NCI-H2196 (cell line): Measurements from ENCODE around the gene DZIP3.

Experiments
- DNase-seq: peaks from one replicate; lab custom pipeline; 2025; ENCODE audit not compliant: unreplicated experiment; lab: John Stamatoyannopoulos, UW

DZIP3 gene

GRCh38 chr3:108589081-108589997 is at the start of gene DZIP3, which contains the start of gene CIP2A:
DZIP3 (plus strand) TSS chr3:108589722; CDS start chr3:108605407, 15,685 bp downstream.
CIP2A (minus strand) TSS chr3:108589438; CDS start chr3:108589375, 63 bp downstream.
- peak; percentile 91 for DNase-seq

- DNase-seq, result peak; percentile 23
These were observed 43.3 kb upstream of the DZIP3 start for GRCh38 chr3:108546247-108546646.

GRCh38 chr3:108546692-108547091 is 42.8 kb upstream of the DZIP3 start:
- DNase-seq, result no peak

GRCh38 chr3:108548304-108548703 is 41.2 kb upstream of the DZIP3 start:
- DNase-seq, result no peak

- no peak for DNase-seq
These were observed 40.6 kb upstream of the DZIP3 start for GRCh38 chr3:108548886-108549285.

GRCh38 chr3:108552267-108553159 is 37.0 kb upstream of the DZIP3 start:
- peak; percentile 69 for DNase-seq

GRCh38 chr3:108554229-108554628 is 35.3 kb upstream of the DZIP3 start:
- DNase-seq, result no peak

GRCh38 chr3:108554913-108555571 is 34.5 kb upstream of the DZIP3 start:
- DNase-seq, result no peak

- DNase-seq, result no peak
These were observed 33.4 kb upstream of the DZIP3 start for GRCh38 chr3:108555966-108556581.

GRCh38 chr3:108562565-108562964 is 27.0 kb upstream of the DZIP3 start:
- DNase-seq, result no peak

GRCh38 chr3:108564564-108564963 is 25.0 kb upstream of the DZIP3 start:
- no peak for DNase-seq

- no peak for DNase-seq
These were observed 24.0 kb upstream of the DZIP3 start for GRCh38 chr3:108565506-108565905.

- DNase-seq, result no peak
These were observed 22.9 kb upstream of the DZIP3 start for GRCh38 chr3:108566599-108566998.

- no peak for DNase-seq
These were observed 20.2 kb upstream of the DZIP3 start for GRCh38 chr3:108569336-108569735.

- DNase-seq, result no peak
These were observed 11.5 kb upstream of the DZIP3 start for GRCh38 chr3:108578064-108578463.

- no peak for DNase-seq
These were observed 921 bp upstream of the DZIP3 start for GRCh38 chr3:108588601-108589000.

- peak; percentile 49 for DNase-seq
These were observed 439 bp downstream of the DZIP3 start for GRCh38 chr3:108589998-108590323.

GRCh38 chr3:108590460-108590859 is 938 bp downstream of the DZIP3 start:
- no peak for DNase-seq

- no peak for DNase-seq
These were observed 5.8 kb downstream of the DZIP3 start for GRCh38 chr3:108595321-108595720.

GRCh38 chr3:108598375-108598774 is 8.9 kb downstream of the DZIP3 start:
- DNase-seq, result no peak
